GM18951 (cell line): ENCODE data around the gene PPP2R2B.

ENCODE experiments used
- POLR2A ChIP-seq: IDR thresholded peaks from 4 replicates; pipeline ENCODE4 v1.6.1; 2011; ENCODE audit warnings: mild to moderate bottlenecking; ENCODE audit not compliant: insufficient read length, insufficient read depth; ENCODE audit errors: extremely low read depth
- in situ Hi-C: fragments of 300-500 bp; cut with MboI; formaldehyde crosslinking; loops from one replicate; pipeline ENCODE4 v1.12.0; 2022; ENCODE audit warnings: low sequenced_read_pairs, mixed read lengths, inconsistent platforms; ENCODE audit not compliant: unreplicated experiment

The PPP2R2B gene

GRCh38 chr5:146669656-146670055 lies 208.9 kb downstream of the PPP2R2B start:
- TF ChIP-seq POLR2A, result no peak
- in situ Hi-C loops, result no loop called here

DNA sequence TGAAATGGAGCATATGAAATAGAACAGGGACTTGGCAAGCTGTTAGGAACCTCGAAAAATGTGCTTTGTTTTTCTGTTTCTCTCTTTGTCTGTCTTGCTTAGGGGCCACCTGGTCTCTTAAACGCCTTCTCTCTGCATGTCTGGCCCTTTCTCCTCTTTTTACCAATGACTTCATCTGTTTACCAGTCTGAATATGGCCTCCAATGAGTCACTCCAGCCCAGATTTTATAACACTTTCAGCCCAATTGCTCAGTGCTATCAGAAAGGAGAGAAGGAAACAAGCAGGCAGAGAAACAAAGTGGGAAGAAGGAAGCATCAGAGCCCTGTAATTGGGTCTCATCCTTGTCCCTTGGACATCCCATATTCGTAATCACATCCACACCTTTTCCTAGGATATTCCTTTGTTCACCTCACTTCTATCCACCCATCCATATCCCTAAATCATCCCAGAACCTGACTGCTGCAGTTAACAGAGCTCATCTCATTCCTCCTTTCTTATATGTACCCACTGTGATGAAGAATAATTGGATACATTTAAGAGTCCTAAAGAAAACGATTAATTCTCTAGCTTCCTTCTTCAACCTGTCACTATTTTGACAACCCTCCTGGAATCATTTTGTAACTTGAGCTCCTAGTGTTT lies 210.8 kb downstream of the PPP2R2B start:
- in situ Hi-C loops, result no loop called here
- no peak for TF ChIP-seq POLR2A

GRCh38 chr5:146662229-146662628 lies 216.3 kb downstream of the PPP2R2B start:
- in situ Hi-C loops, result no loop called here
- TF ChIP-seq POLR2A, result no peak

DNA sequence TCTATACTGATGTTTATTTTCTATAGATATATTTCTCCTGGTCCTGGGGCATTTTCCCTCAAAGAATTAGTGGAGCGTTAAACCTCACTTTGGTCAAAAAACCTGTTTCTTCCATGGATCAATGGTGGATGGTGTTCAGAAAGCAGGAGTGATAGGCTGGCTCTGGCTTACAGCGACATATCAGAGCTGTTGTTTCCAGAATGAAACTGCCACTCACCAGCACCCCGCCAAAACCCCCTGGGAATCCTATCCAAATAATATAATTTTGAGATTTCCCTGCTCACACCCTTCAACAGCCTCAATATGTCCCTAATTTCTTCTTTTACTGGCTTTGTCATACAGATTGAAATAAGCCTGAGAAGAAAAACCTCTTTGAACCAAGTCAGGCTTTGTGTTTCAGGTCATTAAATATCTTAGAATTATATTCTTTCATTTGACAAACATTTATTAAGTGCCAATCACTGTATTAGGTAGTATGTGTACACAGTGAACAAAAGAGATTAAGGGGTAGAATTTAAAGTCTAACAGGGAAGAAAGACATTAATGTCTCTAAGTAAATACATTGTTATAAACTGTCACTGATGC lies 218.1 kb downstream of the PPP2R2B start:
- TF ChIP-seq POLR2A, result no peak

GRCh38 chr5:146659961-146660360 lies 218.6 kb downstream of the PPP2R2B start:
- in situ Hi-C loops, result loop anchor here (10.0 kb wide), 1 partner anchor 305 kb away; no protein-coding TSS in a partner anchor
- TF ChIP-seq POLR2A, result no peak

More for the DNA sequence above, 218.1 kb downstream of the PPP2R2B start:
- in situ Hi-C loops, result no loop called here

DNA sequence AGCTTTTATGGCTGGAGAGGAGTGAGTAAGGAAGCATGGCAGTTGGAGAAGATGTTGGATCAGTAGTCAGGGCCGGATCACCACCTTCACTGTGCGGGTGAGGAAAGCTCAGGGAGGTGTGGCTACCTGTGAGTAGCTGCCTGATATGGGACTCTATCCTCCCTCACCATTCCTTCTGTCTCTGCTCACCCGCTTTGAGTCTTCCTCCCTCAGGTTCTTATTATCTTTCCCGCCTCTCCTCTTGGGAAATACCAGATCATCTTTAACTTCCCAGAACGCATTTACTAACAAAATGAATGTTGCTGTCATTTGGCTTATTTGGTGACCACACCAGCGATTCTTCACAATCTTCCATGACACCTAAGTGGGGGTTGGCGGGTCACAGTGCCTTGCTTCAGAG lies 221.9 kb downstream of the PPP2R2B start:
- TF ChIP-seq POLR2A, result no peak
- in situ Hi-C loops, result loop anchor here (10.0 kb wide), 1 partner anchor 308 kb away; no protein-coding TSS in a partner anchor

GRCh38 chr5:146653560-146653959 lies 225.0 kb downstream of the PPP2R2B start:
- in situ Hi-C loops, result loop anchor here (10.0 kb wide), 1 partner anchor 311 kb away; no protein-coding TSS in a partner anchor
- TF ChIP-seq POLR2A, result no peak

DNA sequence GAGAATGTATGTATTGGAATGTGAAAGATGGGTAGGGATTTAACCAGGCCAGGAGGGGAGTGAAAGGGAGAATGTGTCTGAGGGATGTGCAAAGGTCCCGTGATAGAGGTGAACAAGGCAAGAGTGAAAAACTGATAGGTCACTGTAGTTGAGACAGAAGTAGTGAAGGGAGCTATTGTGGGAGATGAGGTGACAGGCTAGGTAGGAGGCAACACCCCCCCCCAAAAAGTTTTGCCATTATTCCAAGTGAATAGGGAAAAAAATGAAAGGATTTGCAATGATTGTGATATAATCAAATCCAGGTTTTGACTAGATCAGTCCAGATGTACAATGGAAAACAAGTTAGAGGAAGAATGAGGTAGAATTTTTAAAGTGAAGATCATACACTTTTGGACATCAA lies 226.0 kb downstream of the PPP2R2B start:
- no peak for TF ChIP-seq POLR2A
- in situ Hi-C loops, result loop anchor here (10.0 kb wide), 1 partner anchor 312 kb away; no protein-coding TSS in a partner anchor

DNA sequence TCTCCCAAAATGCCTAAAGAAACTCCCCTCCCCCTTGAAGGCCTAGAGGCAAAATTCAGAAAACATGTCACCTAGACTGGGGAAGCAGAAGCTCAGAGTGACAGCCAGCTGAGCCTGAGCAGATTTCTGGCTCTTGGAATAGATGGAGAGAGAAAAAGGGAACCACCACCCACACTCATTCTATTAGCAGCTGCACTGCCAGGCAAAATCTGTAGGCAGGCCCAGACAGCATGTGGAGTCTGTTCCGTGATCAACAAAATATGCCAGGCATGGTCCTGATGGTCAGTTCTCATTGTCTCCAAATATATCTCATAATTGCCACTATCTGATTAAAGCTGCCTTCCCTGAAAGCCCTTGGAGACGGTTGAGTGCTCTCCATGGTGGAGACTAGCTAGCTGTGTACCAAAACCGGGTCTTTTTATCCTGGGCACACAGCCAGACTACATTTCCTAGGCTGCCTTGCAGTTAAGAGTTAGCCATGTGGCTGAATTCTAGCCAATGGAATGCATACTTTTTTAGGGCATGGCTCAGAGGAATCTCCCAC lies 230.8 kb downstream of the PPP2R2B start:
- no peak for TF ChIP-seq POLR2A
- in situ Hi-C loops, result no loop called here

DNA sequence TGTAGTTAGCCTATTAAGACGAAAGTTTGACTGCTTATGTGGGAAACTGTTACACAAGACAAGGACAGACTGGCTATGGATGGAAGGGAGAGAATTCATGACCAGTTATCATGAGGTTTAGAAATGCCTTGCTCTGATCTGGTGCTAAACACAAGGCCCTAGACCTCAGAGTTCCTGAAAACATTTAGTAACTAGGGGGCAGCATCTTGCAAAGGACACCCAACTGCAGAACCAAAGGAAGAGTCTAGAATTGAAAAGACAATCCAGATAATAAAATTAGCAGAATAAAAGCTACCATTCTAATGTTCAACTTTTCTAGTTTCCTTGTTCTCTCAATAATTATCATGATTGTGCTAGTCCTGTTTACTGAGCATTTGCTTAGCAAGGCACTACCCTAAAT lies 232.1 kb downstream of the PPP2R2B start:
- no peak for TF ChIP-seq POLR2A
- in situ Hi-C loops, result no loop called here

DNA sequence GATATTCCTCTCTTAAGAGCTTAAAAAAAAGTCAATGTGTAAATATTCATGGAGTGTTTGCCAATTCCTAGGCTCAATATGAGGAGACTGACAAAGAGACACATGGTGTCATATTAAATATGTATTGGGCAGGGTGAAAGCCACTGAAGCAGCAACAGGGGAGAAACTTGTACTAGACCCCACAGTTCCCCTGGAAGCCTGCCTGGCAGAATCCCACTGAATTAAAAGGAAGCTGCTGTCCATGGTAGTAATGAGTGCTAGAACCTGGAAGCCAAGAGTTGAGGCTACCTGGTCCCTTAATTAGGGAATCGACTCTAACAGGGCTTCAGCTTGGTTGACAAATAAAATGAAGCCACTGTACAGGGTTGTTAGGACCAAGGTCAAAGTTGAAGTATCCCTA lies 233.2 kb downstream of the PPP2R2B start:
- TF ChIP-seq POLR2A, result no peak
- in situ Hi-C loops, result no loop called here

GRCh38 chr5:146644831-146645230 lies 233.7 kb downstream of the PPP2R2B start:
- in situ Hi-C loops, result no loop called here
- no peak for TF ChIP-seq POLR2A

DNA sequence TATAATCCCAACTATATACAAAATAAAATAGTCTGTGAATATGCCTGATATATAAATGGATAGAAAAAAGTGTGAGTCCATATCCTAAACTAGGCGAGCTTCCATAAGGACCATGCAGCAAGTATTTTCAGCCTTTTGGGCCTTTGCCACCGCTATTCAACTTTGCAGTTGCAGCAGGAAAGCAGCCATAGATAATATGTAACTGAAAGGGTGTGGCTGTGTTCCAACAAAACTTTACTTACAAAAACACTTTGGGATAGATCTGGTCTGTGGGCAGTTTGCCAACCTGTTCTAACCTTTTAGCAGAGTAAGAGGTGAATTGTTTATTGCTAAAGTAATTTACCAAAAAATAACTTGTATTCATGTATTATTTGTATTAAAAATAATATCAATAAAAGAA lies 234.8 kb downstream of the PPP2R2B start:
- no peak for TF ChIP-seq POLR2A
- in situ Hi-C loops, result no loop called here

GRCh38 chr5:146642410-146642809 lies 236.1 kb downstream of the PPP2R2B start:
- no peak for TF ChIP-seq POLR2A
- in situ Hi-C loops, result no loop called here

DNA sequence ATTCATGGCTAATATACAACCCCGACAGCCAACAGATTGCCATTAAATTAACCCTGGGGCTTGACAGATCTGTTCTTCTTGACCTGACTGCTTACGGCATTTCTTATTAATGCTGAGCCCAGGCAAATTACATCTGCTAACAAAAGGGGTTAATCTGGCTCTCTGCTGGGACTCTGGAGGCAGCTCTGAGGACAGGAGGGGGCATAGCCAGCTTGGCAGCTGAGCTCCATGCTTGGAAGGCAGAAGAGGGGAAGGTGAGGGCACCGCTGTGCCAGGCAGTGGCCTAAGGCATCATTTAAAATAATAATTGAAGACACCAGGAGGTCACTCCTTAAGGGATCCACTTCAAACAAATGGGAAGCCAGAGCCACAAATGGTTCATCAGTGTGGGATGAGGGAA lies 236.6 kb downstream of the PPP2R2B start:
- no peak for TF ChIP-seq POLR2A
- in situ Hi-C loops, result no loop called here
